Thymus (tissue), 11 donors: ENCODE data around the gene GNAI2. TPM values are rescaled to one million over a fixed set of nuclear protein-coding genes. Genes with fewer than 3 reads are reported as not detected.
A peak's percentile ranks its signal among the peaks of the same experiment; 100 is the strongest.
"Not testable (repeated sequence)": the region's sequence is repeated elsewhere in the genome, so short reads cannot be mapped to it uniquely, and the experiment has no call there.

Experiments used
- DNase-seq, 9 donors: peaks; one replicate each; pipeline ENCODE4 v3.0.0-alpha.2; 2013; ENCODE audit warnings: low spot score in 9 of 9, low read depth in 6 of 9, missing footprints in 1 of 9
- H3K27ac ChIP-seq, 2 donors: one replicate each; pipeline ENCODE4 v1.5.1; 2013; ENCODE audit warnings: control low read depth in 1 of 2, low read depth in 1 of 2, low read length in 1 of 2, mild to moderate bottlenecking in 1 of 2, moderate library complexity in 1 of 2
- H3K27me3 ChIP-seq, 2 donors: one replicate each; pipeline ENCODE4 v1.5.1; 2013; ENCODE audit warnings: low read length in 1 of 2; ENCODE audit not compliant: control insufficient read depth in 2 of 2, insufficient read depth in 1 of 2
- H3K36me3 ChIP-seq, 2 donors: one replicate each; pipeline ENCODE4 v1.5.1; 2013; ENCODE audit warnings: low read length in 1 of 2, mild to moderate bottlenecking in 1 of 2, moderate library complexity in 1 of 2; ENCODE audit not compliant: control insufficient read depth in 2 of 2, insufficient read depth in 2 of 2
- H3K4me1 ChIP-seq, 2 donors: one replicate each; pipeline ENCODE4 v1.5.1; 2013; ENCODE audit warnings: low read length in 2 of 2; ENCODE audit not compliant: control insufficient read depth in 2 of 2, insufficient read depth in 2 of 2
- H3K4me3 ChIP-seq, 2 donors: one replicate each; pipeline ENCODE4 v1.5.1; 2013; ENCODE audit warnings: low read length in 2 of 2, control low read depth in 1 of 2, mild to moderate bottlenecking in 1 of 2
- H3K9me3 ChIP-seq, 2 donors: one replicate each; pipeline ENCODE4 v1.5.1; 2013; ENCODE audit warnings: low read length in 1 of 2, mild to moderate bottlenecking in 1 of 2; ENCODE audit not compliant: control insufficient read depth in 2 of 2, insufficient read depth in 1 of 2
- WGBS: extraction: QIAGEN DNeasy Blood & Tissue Kit; methylation state at CpG from one replicate; pipeline ENCODE4 v1.1.7; 2013; 5-methylcytosine and 5-hydroxymethylcytosine counted together
- polyA plus RNA-seq: library from polyadenylated mRNA; stranded (reverse); fragments of 200-250 nt; gene quantifications from one replicate; pipeline ENCODE4 v1.2.3, GENCODE V29; 2013
- total RNA-seq: library from RNA; stranded (reverse); fragments of 120-200 nt; gene quantifications from one replicate; pipeline ENCODE4 v1.2.4, GENCODE V29; 2013
- donor health status: healthy.

The GNAI2 gene
- total and polyA plus RNA-seq, 2 donors = 177 to 187 TPM

GRCh38 chr3:50279255-50280016 lies 43.4 kb downstream of the GNAI2 start:
- Histone ChIP-seq H3K27me3 (peaks cover 34 to 52% of the 10 kb centered on the region in 2 donors), H3K27ac (no peak overlapping the region), H3K4me1 (peaks cover 0 to 12% of the 10 kb centered on the region in 2 donors), H3K9me3 (peaks cover 0 to 14% of the 10 kb centered on the region in 2 donors), H3K36me3 (no peaks in the 10 kb centered on the region), H3K4me3 (no peak overlapping the region)
- 95% methylated on average over 8 of the region's 8 CpGs for WGBS
- DNase-seq = no peak

DNA sequence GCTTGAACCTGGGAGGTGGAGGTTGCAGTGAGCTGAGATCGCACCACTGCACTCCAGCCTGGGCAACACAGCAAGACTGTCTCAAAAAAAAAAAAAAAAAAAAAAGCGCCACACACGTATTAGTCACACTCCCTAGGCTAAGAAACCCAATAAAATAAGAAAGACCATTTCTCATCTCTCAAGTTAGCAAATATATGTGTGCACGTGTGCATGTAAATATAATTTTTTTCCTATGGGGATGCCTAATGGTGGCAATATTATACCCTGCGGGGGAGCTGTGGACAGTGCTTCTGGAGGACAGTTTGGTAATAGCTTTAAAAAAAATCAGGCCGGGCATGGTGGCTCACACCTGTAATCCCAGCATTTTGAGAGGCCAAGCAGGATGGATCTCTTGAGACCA lies 48.1 kb downstream of the GNAI2 start:
- not testable (repeated sequence) for H3K4me1 ChIP-seq, H3K9me3 ChIP-seq, DNase-seq, H3K27me3 ChIP-seq, H3K27ac ChIP-seq, H3K4me3 ChIP-seq
- WGBS = 97% methylated on average over 6 of the region's 6 CpGs
- H3K36me3 ChIP-seq = peaks cover 28 to 29% of the 10 kb centered on the region in 2 donors

DNA sequence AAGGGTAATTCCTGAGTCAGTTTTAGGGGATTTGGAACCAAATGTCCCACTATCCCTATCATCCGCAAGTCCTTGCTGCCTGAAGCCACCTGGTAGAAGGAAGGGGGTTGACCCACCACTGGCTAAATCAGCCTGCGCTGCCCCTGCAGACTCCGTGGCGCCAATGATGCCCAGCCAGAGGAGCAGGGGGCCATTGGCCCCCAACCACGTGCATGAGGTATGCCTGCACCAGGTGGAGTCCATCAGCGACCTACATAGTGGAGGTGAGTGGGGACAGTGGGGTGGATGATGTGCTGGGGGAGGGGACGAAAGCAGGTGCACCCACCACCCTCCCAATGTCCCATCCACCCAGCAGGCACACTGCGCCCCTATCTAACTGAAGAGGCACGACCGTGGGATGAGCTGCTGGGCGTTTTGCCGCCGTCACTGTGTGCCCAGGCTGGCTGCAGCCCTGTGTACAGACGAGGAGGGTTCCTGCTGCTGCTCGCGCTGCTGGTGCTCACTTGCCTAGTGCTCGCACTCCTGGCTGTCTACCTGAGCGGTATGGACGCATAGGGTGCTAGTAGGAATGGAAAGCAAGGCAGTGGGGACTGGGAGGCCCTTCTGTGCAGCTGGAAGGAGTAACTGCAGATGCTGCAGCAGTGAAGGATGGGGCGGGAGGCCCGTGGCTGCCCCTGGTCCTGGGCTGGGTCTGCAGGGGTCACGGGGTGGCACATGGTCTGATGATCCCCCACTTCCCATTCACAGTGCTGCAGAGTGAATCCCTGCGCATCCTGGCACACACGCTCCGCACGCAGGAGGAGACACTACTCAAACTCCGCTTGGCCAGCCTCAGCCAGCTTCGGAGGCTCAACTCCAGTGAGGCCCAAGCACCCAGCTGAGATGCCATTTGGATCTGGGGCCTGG lies 50.6 kb downstream of the GNAI2 start:
- Histone ChIP-seq H3K36me3 (peaks cover 37 to 42% of the 10 kb centered on the region in 2 donors), H3K4me3 (no peak overlapping the region), H3K27ac (no peak overlapping the region), H3K4me1 (peaks cover 4 to 7% of the 10 kb centered on the region in 2 donors), H3K27me3 (no peaks in the 10 kb centered on the region), H3K9me3 (no peaks in the 10 kb centered on the region)
- DNase-seq = no peak
- 96% methylated on average over 28 of the region's 28 CpGs for WGBS

DNA sequence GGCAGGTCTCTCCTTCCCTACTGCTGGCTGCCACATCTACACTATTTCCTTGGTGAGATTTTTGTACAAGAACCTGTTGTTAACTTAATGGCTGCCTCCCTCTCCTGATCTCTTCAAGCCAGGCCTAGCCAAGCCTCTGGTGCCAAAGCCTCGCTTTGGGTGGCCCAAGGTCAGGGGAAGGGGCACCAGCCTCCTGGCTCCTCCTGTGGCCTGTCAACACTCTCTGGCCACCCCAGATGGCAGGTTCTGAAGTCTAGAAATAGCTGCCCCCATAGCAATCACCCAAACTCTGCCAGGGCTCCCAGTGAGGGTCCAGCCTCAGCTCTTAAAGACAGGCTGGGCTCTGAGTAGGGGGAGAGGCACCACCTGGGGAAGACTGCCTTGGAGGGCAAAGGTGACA lies 51.3 kb downstream of the GNAI2 start:
- DNase-seq = no peak
- Histone ChIP-seq H3K36me3 (peaks cover 37 to 42% of the 10 kb centered on the region in 2 donors), H3K4me1 (peaks cover 7 to 11% of the 10 kb centered on the region in 2 donors), H3K9me3 (no peaks in the 10 kb centered on the region), H3K4me3 (no peak overlapping the region), H3K27ac (no peak overlapping the region), H3K27me3 (no peaks in the 10 kb centered on the region)
- 100% methylated on average over 1 of the region's 1 CpG for WGBS

- Histone ChIP-seq H3K4me1 (peaks cover 7 to 19% of the 10 kb centered on the region in 2 donors), H3K27me3 (no peaks in the 10 kb centered on the region), H3K9me3 (no peaks in the 10 kb centered on the region), H3K36me3 (peaks cover 37 to 42% of the 10 kb centered on the region in 2 donors), H3K27ac (no peak overlapping the region), H3K4me3 (no peak overlapping the region)
- DNase-seq = no peak
- 97% methylated on average over 23 of the region's 23 CpGs for WGBS
These were observed 52.5 kb downstream of the GNAI2 start for GRCh38 chr3:50288387-50289007.

GRCh38 chr3:50289130-50289529 lies 53.1 kb downstream of the GNAI2 start:
- no peak overlapping the region for H3K27ac ChIP-seq
- DNase-seq = no peak
- H3K9me3 ChIP-seq = no peaks in the 10 kb centered on the region
- H3K4me1 ChIP-seq = peaks cover 7 to 19% of the 10 kb centered on the region in 2 donors
- 98% methylated on average over 6 of the region's 6 CpGs for WGBS
- H3K27me3 ChIP-seq = no peaks in the 10 kb centered on the region
- no peak overlapping the region for H3K4me3 ChIP-seq
- H3K36me3 ChIP-seq = peaks cover 37 to 42% of the 10 kb centered on the region in 2 donors

DNA sequence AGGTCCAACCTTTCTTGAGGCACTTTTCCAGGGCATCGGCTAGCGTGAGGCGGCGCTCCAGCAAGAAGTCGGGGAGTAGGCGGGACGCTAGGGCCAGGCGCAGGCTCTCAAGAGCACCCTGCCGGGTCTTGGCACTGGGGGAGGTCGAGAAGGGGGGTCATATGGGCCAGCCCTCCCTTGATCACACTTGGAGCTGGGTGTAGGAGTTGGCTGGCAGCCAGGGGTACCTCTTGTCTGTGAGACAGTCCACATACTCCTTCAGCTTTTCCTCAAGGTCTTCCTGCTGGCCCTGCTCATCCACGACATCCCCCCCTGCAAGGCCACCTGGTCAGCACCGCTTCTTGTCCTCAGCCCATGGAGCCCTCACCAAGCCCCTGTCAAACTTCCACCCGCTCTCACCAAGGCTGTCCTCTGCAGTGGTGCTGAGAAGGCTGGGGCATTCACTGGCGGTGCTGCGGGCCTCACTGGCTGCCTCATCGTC lies 54.2 kb downstream of the GNAI2 start:
- Histone ChIP-seq H3K27me3 (no peaks in the 10 kb centered on the region), H3K4me3 (no peak overlapping the region), H3K27ac (no peak overlapping the region), H3K36me3 (peaks cover 37 to 42% of the 10 kb centered on the region in 2 donors), H3K4me1 (peaks cover 7 to 19% of the 10 kb centered on the region in 2 donors), H3K9me3 (no peaks in the 10 kb centered on the region)
- DNase-seq = no peak
- 97% methylated on average over 16 of the region's 16 CpGs for WGBS

GRCh38 chr3:50292159-50293078 lies 56.4 kb downstream of the GNAI2 start, which contains the start of gene IFRD2:
IFRD2 (minus strand) TSS chr3:50292429; CDS start chr3:50292274, 155 bp downstream.
- H3K27me3 ChIP-seq = no peaks in the 10 kb centered on the region
- whole genome bisulfite sequencing = 2% methylated on average over 67 of the region's 67 CpGs

More at GRCh38 chr3:50292159-50293078, 56.4 kb downstream of the GNAI2 start, which contains the start of gene IFRD2:
- H3K4me3 ChIP-seq = peak within 1 kb of the TSS; percentile 78
- H3K4me1 ChIP-seq = peaks cover 7 to 19% of the 10 kb centered on the region in 2 donors
- H3K36me3 ChIP-seq = peaks cover 26 to 30% of the 10 kb centered on the region in 2 donors
- no peaks in the 10 kb centered on the region for H3K9me3 ChIP-seq
- H3K27ac ChIP-seq = peak within 1 kb of the TSS; percentile 64 to 72
- DNase-seq = peak; percentile 82 to 98 (median 94)
